H1 (cell line): ENCODE data around the gene UBTD1.

Source experiments
- CEBPB ChIP-seq: IDR thresholded peaks from 2 replicates; pipeline ENCODE4 v1.6.1; 2012; ENCODE audit warnings: low read depth, low read length
- RBBP5 ChIP-seq: IDR thresholded peaks from 2 replicates; pipeline ENCODE4 v1.7.1; 2012; ENCODE audit warnings: low read depth, mild to moderate bottlenecking, inconsistent platforms, low read length, moderate library complexity, borderline replicate concordance

- no peak for TF ChIP-seq CEBPB
- no peak for TF ChIP-seq RBBP5
Observed at GRCh38 chr10:97539523-97540200, 40.9 kb downstream of the UBTD1 start.
